RCC 7860 (cell line): Measurements from ENCODE around the gene NLE1.
"Not testable (repeated sequence)": the region's sequence is repeated elsewhere in the genome, so short reads cannot be mapped to it uniquely, and the experiment has no call there.

Experiments used
- DNase-seq: peaks from one replicate; pipeline ENCODE4 v3.0.0-alpha.2; 2015; ENCODE audit warnings: low spot score
- FAIRE-seq: peaks from 2 replicates; lab custom pipeline; 2012; peaks lifted over from hg19 to GRCh38; lab: Jason Lieb, UNC

NLE1 gene

GRCh38 chr17:35163886-35164285 lies 21.8 kb upstream of the NLE1 start:
- DNase-seq (no peak), FAIRE-seq (no peak)

GRCh38 chr17:35162755-35163154 lies 20.7 kb upstream of the NLE1 start:
- FAIRE-seq (no peak), DNase-seq (no peak)

GRCh38 chr17:35161281-35161761 lies 19.2 kb upstream of the NLE1 start:
- no peak for DNase-seq
- no peak for FAIRE-seq

- DNase-seq = no peak
- no peak for FAIRE-seq
Observed at GRCh38 chr17:35160354-35161201, 18.5 kb upstream of the NLE1 start.

- FAIRE-seq (no peak), DNase-seq (no peak)
Observed at GRCh38 chr17:35159940-35160339, 17.8 kb upstream of the NLE1 start.

GRCh38 chr17:35155246-35155645 lies 13.1 kb upstream of the NLE1 start:
- DNase-seq (no peak), FAIRE-seq (no peak)

- no peak for DNase-seq
- FAIRE-seq = no peak
Observed at GRCh38 chr17:35154196-35155165, 12.4 kb upstream of the NLE1 start.

- no peak for FAIRE-seq
- DNase-seq = no peak
Observed at GRCh38 chr17:35152421-35153140, 10.5 kb upstream of the NLE1 start.

GRCh38 chr17:35151080-35151479 lies 9.0 kb upstream of the NLE1 start:
- not testable (repeated sequence) for FAIRE-seq, DNase-seq

- DNase-seq (no peak), FAIRE-seq (no peak)
Observed at GRCh38 chr17:35149941-35150340, 7.8 kb upstream of the NLE1 start.

GRCh38 chr17:35148144-35148543 lies 6.0 kb upstream of the NLE1 start:
- no peak for FAIRE-seq
- DNase-seq = no peak

GRCh38 chr17:35147375-35147905 lies 5.3 kb upstream of the NLE1 start, which contains the start of gene UNC45B:
Gene UNC45B, plus strand, starts transcription at chr17:35147817. Its CDS starts 447 bp downstream, at chr17:35148264.
- DNase-seq (no peak), FAIRE-seq (no peak)

GRCh38 chr17:35146214-35146833 lies 4.2 kb upstream of the NLE1 start:
- no peak for DNase-seq
- FAIRE-seq = no peak

- no peak for FAIRE-seq
Observed at GRCh38 chr17:35144840-35145239, 2.7 kb upstream of the NLE1 start.

GRCh38 chr17:35142467-35142796 lies 329 bp upstream of the NLE1 start:
- FAIRE-seq (no peak), DNase-seq (no peak)

More at GRCh38 chr17:35144840-35145239, 2.7 kb upstream of the NLE1 start:
- DNase-seq = no peak

- FAIRE-seq (no peak), DNase-seq (no peak)
Observed at GRCh38 chr17:35138218-35138617, 3.9 kb downstream of the NLE1 start.

GRCh38 chr17:35135322-35135721 lies 6.8 kb downstream of the NLE1 start:
- no peak for FAIRE-seq

GRCh38 chr17:35132816-35133550 lies 9.1 kb downstream of the NLE1 start:
- no peak for FAIRE-seq
- no peak for DNase-seq

More at GRCh38 chr17:35135322-35135721, 6.8 kb downstream of the NLE1 start:
- no peak for DNase-seq

- DNase-seq (no peak), FAIRE-seq (no peak)
Observed at GRCh38 chr17:35132099-35132498, 10.0 kb downstream of the NLE1 start.
